CD14-positive monocyte (primary cell): ENCODE results near the gene BORCS8. TPM values are rescaled to one million over a fixed set of nuclear protein-coding genes. Genes with fewer than 3 reads are reported as not detected.
A peak's percentile ranks its signal among the peaks of the same experiment; 100 is the strongest.

Experiments
- DNase-seq, 3 donors: peaks; one replicate each; pipeline ENCODE4 v3.0.0-alpha.2; 2011 to 2022
- H2AFZ ChIP-seq: 2 replicates; pipeline ENCODE4 v1.6.0; 2012; ENCODE audit warnings: mild to moderate bottlenecking, low read depth, low read length, inconsistent platforms; ENCODE audit not compliant: insufficient read depth, poor library complexity, severe bottlenecking
- H3K27ac ChIP-seq, 2 donors: 1 replicate in 1 of 2; 2 replicates in 1 of 2; pipeline ENCODE4 v1.5.1; 2012 to 2013; ENCODE audit warnings: low read length in 2 of 2, control low read depth in 1 of 2, inconsistent platforms in 1 of 2, low read depth in 1 of 2, mild to moderate bottlenecking in 1 of 2
- H3K27me3 ChIP-seq, 2 donors: one replicate each; pipeline versions ENCODE4 v1.6.0 to v1.6.1; 2011 to 2013; ENCODE audit warnings: low read length in 2 of 2; ENCODE audit not compliant: control insufficient read depth in 2 of 2, insufficient read depth in 2 of 2
- H3K36me3 ChIP-seq, 2 donors: replicated peaks in 1 of 2; 1 replicate in 1 of 2; 2 replicates in 1 of 2; pipeline versions ENCODE4 v1.5.1 to v1.6.1; 2012 to 2013; ENCODE audit warnings: low read length in 2 of 2, control low read depth in 1 of 2, inconsistent platforms in 1 of 2, mild to moderate bottlenecking in 1 of 2; ENCODE audit not compliant: insufficient read depth in 2 of 2, control insufficient read depth in 1 of 2
- H3K4me1 ChIP-seq, 2 donors: 1 replicate in 1 of 2; 2 replicates in 1 of 2; pipeline versions ENCODE4 v1.5.1 to v1.6.1; 2012 to 2013; ENCODE audit warnings: low read length in 2 of 2, control low read depth in 1 of 2, inconsistent platforms in 1 of 2, mild to moderate bottlenecking in 1 of 2, moderate library complexity in 1 of 2; ENCODE audit not compliant: insufficient read depth in 2 of 2, control insufficient read depth in 1 of 2
- H3K4me2 ChIP-seq: replicated peaks from 2 replicates; pipeline ENCODE3; 2012; ENCODE audit warnings: low read length, moderate library complexity, mild to moderate bottlenecking; ENCODE audit not compliant: poor library complexity, severe bottlenecking; ENCODE audit errors: extremely low read depth
- H3K4me3 ChIP-seq, 3 experiments: fragments of 200-600 bp in 1 of 3; sonication (generic) in 1 of 3; replicated peaks in 1 of 3; 1 replicate in 2 of 3; 2 replicates in 1 of 3; pipeline ENCODE4 v1.5.1; 2011 to 2013; ENCODE audit warnings: low read length in 3 of 3, mild to moderate bottlenecking in 3 of 3, control low read depth in 2 of 3, low read depth in 2 of 3, inconsistent platforms in 1 of 3, moderate library complexity in 1 of 3
- H3K79me2 ChIP-seq: 2 replicates; pipeline ENCODE4 v1.6.0; 2012; ENCODE audit warnings: mild to moderate bottlenecking, control low read depth, inconsistent platforms, low read length, moderate library complexity; ENCODE audit not compliant: insufficient read depth
- H3K9ac ChIP-seq: 2 replicates; pipeline ENCODE4 v1.6.0; 2017; ENCODE audit warnings: low read length, mild to moderate bottlenecking; ENCODE audit not compliant: insufficient read depth, poor library complexity, severe bottlenecking
- H3K9me3 ChIP-seq, 2 donors: replicated peaks in 1 of 2; 1 replicate in 1 of 2; 2 replicates in 1 of 2; pipeline versions ENCODE4 v1.5.1 to v1.6.1; 2012 to 2013; ENCODE audit warnings: low read length in 2 of 2, control low read depth in 1 of 2; ENCODE audit not compliant: control insufficient read depth in 1 of 2, insufficient read depth in 1 of 2
- H4K20me1 ChIP-seq: 2 replicates; pipeline ENCODE4 v1.6.0; 2012; ENCODE audit warnings: mild to moderate bottlenecking, low read length, control low read depth, moderate library complexity; ENCODE audit not compliant: insufficient read depth
- H3K27ac Mint-ChIP-seq, 7 donors: one replicate each; pipeline ENCODE4 v1.8.0; 2020; ENCODE audit warnings: mild to moderate bottlenecking in 7 of 7, mixed read lengths in 7 of 7, moderate library complexity in 6 of 7, inconsistent platforms in 2 of 7
- H3K27me3 Mint-ChIP-seq, 3 donors: one replicate each; pipeline ENCODE4 v1.8.0; 2021 to 2022; ENCODE audit warnings: low read depth in 3 of 3, mild to moderate bottlenecking in 3 of 3, mixed read lengths in 3 of 3, moderate library complexity in 3 of 3, inconsistent platforms in 1 of 3
- H3K36me3 Mint-ChIP-seq, 2 donors: one replicate each; pipeline ENCODE4 v1.8.0; 2020; ENCODE audit warnings: mixed read lengths in 2 of 2, inconsistent platforms in 1 of 2, mild to moderate bottlenecking in 1 of 2
- H3K4me1 Mint-ChIP-seq: one replicate; pipeline ENCODE4 v1.8.0; 2020; ENCODE audit warnings: mild to moderate bottlenecking, mixed read lengths
- H3K4me3 Mint-ChIP-seq, 2 donors: one replicate each; pipeline ENCODE4 v1.8.0; 2020; ENCODE audit warnings: mild to moderate bottlenecking in 2 of 2, mixed read lengths in 2 of 2, moderate library complexity in 1 of 2
- H3K9me3 Mint-ChIP-seq, 7 donors: one replicate each; pipeline ENCODE4 v1.8.0; 2020 to 2022; ENCODE audit warnings: mixed read lengths in 7 of 7, mild to moderate bottlenecking in 6 of 7, moderate library complexity in 6 of 7, inconsistent platforms in 2 of 7
- whole genome bisulfite sequencing: methylation state at CpG from one replicate; pipeline ENCODE4 v1.1.5; 2013; ENCODE audit warnings: missing lambda C conversion rate; ENCODE audit not compliant: insufficient coverage; 5-methylcytosine and 5-hydroxymethylcytosine counted together
- intact Hi-C, 2 donors: fragments of 100-400 bp; cut with micrococcal nuclease; formaldehyde crosslinking; loops; one replicate each; pipeline versions ENCODE4 v1.15.0 to v1.15.1; 2023
- polyA plus RNA-seq, 3 donors: library from polyadenylated mRNA; depleted of rRNA in 1 of 3; unstranded in 2 of 3; stranded (reverse) in 1 of 3; fragments of 300-500 nt in 2 of 3; fragments of >200 nt in 1 of 3; fragmentation: Illumina TruSeq in 2 of 3; gene quantifications; 1 replicate in 2 of 3; 2 replicates in 1 of 3; pipeline ENCODE4 v1.2.3, GENCODE V29; 2012 to 2021
- TF ChIP-seq, protein P1 (sequence below): fragments of 200-600 bp; IDR thresholded peaks from one replicate; pipeline ENCODE4 v1.8.0; 2022; ENCODE audit warnings: antibody characterized with exemption, mild to moderate bottlenecking

The BORCS8 gene
- polyA plus RNA-seq, 3 donors = 31.6 to 44.1 (median 36.5) TPM

DNA sequence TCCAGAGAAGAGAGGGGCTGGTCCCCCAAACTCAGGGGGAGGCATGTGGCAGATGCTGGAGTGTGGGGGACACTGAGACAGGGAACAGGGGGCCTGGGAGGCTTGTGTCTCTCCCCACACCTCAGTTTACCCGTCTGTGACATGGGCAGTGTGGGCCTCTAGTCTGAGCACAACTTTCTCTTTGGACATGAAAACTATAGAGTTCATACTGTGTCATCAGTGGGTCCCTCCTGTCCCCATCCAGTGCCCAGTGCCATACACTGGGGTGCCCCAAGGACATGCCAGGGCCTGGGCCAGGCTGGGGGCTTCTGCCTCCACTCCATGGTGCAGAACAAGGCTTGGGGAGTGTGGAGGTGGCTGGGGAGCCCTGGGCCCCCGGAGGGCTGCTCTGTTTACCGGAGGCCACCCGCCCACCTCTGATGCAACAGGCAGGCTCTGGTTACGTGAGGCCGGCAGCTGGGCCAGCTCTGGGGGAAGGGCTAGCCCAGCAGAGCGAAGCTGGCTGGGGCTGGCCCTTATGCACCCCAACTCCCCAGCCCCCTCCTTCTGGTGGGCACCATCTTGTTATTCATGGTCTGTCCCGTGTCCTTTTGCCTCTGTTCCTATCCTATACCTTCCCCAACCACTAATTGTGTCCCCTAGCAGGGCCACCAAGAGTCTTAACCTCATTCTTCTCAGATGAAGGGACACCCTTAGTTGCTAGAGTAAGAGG is 20.0 kb downstream of the BORCS8 start:
- Mint-ChIP-seq H3K4me3 (no peak overlapping the region), H3K4me1 (peaks cover 24% of the 10 kb centered on the region), H3K36me3 (peaks cover 12 to 25% of the 10 kb centered on the region in 2 donors), H3K27me3 (peaks cover 8 to 20% (median 12%) of the 10 kb centered on the region in 3 donors), H3K27ac (no peak overlapping the region), H3K9me3 (peaks cover 0 to 4% (median 0%) of the 10 kb centered on the region in 7 donors)
- Histone ChIP-seq H3K9ac (peak overlapping the region; percentile 21), H2AFZ (no peak overlapping the region), H3K4me1 (peaks cover 10 to 16% of the 10 kb centered on the region in 2 donors), H3K4me2 (no peak overlapping the region), H3K4me3 (no peak overlapping the region), H3K27me3 (peaks cover 0 to 8% of the 10 kb centered on the region in 2 donors), H3K79me2 (no peaks in the 10 kb centered on the region), H3K27ac (no peak overlapping the region), H3K36me3 (peaks cover 2 to 16% of the 10 kb centered on the region in 2 donors), H3K9me3 (no peaks in the 10 kb centered on the region), H4K20me1 (peaks cover 34% of the 10 kb centered on the region)
- intact Hi-C loops = no loop called here
- WGBS = 0% methylated on average over 3 of the region's 8 CpGs
- TF ChIP-seq, protein P1, sequence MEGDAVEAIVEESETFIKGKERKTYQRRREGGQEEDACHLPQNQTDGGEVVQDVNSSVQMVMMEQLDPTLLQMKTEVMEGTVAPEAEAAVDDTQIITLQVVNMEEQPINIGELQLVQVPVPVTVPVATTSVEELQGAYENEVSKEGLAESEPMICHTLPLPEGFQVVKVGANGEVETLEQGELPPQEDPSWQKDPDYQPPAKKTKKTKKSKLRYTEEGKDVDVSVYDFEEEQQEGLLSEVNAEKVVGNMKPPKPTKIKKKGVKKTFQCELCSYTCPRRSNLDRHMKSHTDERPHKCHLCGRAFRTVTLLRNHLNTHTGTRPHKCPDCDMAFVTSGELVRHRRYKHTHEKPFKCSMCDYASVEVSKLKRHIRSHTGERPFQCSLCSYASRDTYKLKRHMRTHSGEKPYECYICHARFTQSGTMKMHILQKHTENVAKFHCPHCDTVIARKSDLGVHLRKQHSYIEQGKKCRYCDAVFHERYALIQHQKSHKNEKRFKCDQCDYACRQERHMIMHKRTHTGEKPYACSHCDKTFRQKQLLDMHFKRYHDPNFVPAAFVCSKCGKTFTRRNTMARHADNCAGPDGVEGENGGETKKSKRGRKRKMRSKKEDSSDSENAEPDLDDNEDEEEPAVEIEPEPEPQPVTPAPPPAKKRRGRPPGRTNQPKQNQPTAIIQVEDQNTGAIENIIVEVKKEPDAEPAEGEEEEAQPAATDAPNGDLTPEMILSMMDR = no peak
- no peak for DNase-seq

- peaks cover 24% of the 10 kb centered on the region for H3K4me1 Mint-ChIP-seq
- WGBS = 97% methylated on average over 5 of the region's 6 CpGs
- H3K9me3 Mint-ChIP-seq = peaks cover 0 to 4% (median 0%) of the 10 kb centered on the region in 7 donors
- peaks cover 8 to 20% (median 12%) of the 10 kb centered on the region in 3 donors for H3K27me3 Mint-ChIP-seq
- Histone ChIP-seq H3K9ac (no peak overlapping the region), H3K9me3 (no peaks in the 10 kb centered on the region), H3K4me2 (no peak overlapping the region), H2AFZ (no peak overlapping the region), H3K79me2 (no peaks in the 10 kb centered on the region), H3K36me3 (peaks cover 0 to 7% of the 10 kb centered on the region in 2 donors), H3K4me3 (no peak overlapping the region), H4K20me1 (peaks cover 34% of the 10 kb centered on the region), H3K27me3 (peaks cover 0 to 8% of the 10 kb centered on the region in 2 donors), H3K27ac (no peak overlapping the region), H3K4me1 (peaks cover 10 to 16% of the 10 kb centered on the region in 2 donors)
- peak overlapping the region in 1 of 2 donors; percentile 78 for H3K4me3 Mint-ChIP-seq
- DNase-seq = no peak
- TF ChIP-seq, protein P1 = no peak
- H3K27ac Mint-ChIP-seq = peak overlapping the region in 3 of 7 donors; percentile 7 to 62 (median 56)
- peaks cover 6 to 17% of the 10 kb centered on the region in 2 donors for H3K36me3 Mint-ChIP-seq
- intact Hi-C loops = no loop called here
Measured at GRCh38 chr19:19170873-19171672, 20.9 kb downstream of the BORCS8 start.
